IPS-NIHi7 (cell line): ENCODE results near the gene GPR62.

ENCODE experiments used
- DNase-seq: peaks from one replicate; pipeline ENCODE4 v3.0.0; 2012; ENCODE audit warnings: mixed read lengths; ENCODE audit errors: extremely low spot score

Gene GPR62

DNA sequence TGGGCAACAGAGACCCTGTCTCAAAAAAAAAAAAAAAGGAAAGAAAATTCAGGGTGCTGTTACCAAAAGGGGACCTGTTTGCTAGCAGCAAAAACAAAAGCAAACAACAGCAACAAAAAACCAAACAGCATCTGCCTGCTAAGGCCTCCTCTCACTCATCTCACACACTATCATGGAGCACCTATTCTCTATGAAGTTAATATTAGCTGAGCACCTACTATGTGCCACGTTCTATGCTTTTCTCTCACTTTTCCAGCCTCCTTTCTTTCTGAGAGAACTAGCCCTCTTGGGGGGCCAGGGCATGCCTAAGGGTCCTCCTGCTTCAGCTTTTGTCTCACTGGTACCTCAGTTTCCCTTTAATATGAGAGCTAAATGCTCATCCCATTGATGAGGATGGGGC is 468 bp upstream of the GPR62 start:
- DNase-seq: no peak

- peak; percentile 82 for DNase-seq
Observed at GRCh38 chr3:51955893-51956770, 951 bp downstream of the GPR62 start.

- no peak for DNase-seq
Observed at GRCh38 chr3:51957520-51958205, 2.5 kb downstream of the GPR62 start.

DNA sequence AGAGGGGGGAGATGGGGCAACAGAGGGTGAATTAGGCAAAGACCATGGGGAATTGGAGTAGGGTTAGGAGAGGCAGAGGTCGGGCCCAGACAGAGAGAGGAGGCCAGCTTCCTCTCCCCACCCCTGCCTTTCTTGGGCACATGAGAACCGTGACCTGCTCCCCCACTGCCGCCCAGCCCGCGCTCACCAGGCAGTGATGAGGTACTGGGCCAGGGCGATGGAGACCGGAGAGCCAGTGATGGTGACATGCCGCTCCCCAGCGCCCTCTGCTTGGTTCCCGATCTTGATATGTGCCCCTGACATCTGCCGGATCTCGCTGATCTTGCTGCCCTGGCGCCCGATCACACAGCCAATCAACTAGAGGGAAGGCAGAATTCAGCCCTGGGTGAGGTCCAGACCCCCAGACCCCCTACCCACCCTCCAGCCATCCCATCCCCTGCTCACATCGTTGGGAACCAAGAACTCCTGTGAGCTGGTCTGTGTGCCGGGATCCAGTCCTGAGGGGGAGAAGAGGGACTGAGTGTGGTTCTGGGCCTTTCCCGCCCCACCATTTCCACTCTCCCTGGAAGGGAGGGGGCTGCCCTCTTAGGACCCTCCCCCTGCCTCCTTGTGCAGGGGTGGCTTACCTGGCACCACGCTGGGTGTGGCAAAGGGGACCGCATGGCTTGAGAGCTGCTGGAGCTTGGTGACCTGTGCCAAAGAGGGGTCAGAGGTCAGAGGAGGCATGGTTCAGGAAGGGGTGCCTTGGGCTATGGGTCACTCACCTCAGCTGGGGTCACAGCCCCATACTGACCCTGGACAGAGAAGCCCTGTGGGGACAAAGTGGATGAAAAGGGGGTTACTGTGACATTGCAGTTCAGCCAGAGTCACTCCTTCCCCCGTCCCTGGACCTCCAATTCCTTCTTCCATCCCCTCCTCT is 3.7 kb downstream of the GPR62 start:
- DNase-seq: no peak

DNA sequence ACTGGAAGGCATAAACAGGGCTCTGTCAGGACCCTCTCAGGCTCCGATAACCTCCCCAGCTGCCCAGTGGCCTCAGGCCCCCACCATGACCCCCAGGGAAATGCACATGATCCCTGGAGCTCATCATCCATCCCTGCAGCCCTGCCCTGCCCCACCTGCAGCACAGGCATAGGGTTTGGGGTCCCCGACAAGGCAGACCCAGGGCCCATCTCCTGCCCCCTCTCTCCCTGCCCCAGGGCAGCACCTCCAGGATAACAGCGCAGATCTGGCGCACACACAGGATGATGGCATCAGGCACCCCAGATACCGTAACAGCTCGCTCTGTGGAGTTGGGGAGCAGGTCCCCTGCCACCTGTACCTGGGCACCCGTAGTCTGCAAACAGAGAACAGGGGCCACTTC is 4.5 kb downstream of the GPR62 start:
- no peak for DNase-seq

DNA sequence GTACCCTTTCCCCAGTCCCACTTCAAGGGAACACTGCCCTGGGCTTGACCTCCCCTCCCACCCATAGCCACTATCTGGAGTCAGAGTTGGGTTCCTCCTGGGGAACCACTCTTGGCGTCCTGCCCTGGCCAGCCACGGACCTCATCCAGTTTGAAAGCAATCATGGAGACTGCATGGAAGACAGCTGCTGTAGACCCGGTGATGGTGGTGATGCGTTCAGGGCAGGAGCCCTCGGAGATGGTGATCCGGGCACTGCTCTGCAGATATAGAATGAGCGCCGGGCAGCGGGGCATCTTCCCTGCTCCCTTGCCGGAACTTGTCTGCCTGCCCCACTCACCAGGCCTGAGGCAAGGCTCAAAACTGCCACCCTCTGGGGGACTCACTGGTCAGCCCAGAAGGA is 5.2 kb downstream of the GPR62 start:
- DNase-seq: no peak

GRCh38 chr3:51961011-51961410 is 5.8 kb downstream of the GPR62 start:
- no peak for DNase-seq

GRCh38 chr3:51961602-51962569 is 6.7 kb downstream of the GPR62 start:
- no peak for DNase-seq

- no peak for DNase-seq
Observed at GRCh38 chr3:51962854-51963530, 7.8 kb downstream of the GPR62 start.

- no peak for DNase-seq
Observed at GRCh38 chr3:51963951-51964451, 8.8 kb downstream of the GPR62 start.

GRCh38 chr3:51964521-51964920 is 9.3 kb downstream of the GPR62 start:
- DNase-seq: no peak

GRCh38 chr3:51966016-51966415 is 10.8 kb downstream of the GPR62 start:
- no peak for DNase-seq

- no peak for DNase-seq
Observed at GRCh38 chr3:51966486-51966885, 11.3 kb downstream of the GPR62 start.

DNA sequence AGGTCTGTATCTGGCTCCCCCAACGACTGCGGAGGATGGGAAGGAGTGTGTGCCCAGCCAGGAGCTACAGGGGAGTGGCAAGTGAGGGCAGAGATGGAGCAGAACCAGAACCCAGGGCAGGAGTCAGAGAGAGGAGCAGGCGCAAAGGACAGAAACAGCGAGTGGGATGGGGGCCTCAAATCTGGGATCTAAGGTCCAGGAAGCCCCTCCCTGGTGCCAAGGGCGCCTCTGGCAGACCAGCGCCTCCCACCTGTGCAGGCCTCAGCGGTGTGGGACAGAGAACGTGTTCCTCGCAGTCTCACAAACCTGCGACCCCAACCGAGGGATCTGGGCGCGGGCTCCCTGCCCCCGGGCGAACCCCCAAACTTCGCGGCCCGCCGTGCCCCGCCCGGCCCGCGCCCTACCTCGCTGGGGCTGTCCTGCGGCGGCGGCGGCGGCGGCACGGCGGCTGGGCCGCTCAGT is 11.8 kb downstream of the GPR62 start:
- peak; percentile 22 for DNase-seq

DNA sequence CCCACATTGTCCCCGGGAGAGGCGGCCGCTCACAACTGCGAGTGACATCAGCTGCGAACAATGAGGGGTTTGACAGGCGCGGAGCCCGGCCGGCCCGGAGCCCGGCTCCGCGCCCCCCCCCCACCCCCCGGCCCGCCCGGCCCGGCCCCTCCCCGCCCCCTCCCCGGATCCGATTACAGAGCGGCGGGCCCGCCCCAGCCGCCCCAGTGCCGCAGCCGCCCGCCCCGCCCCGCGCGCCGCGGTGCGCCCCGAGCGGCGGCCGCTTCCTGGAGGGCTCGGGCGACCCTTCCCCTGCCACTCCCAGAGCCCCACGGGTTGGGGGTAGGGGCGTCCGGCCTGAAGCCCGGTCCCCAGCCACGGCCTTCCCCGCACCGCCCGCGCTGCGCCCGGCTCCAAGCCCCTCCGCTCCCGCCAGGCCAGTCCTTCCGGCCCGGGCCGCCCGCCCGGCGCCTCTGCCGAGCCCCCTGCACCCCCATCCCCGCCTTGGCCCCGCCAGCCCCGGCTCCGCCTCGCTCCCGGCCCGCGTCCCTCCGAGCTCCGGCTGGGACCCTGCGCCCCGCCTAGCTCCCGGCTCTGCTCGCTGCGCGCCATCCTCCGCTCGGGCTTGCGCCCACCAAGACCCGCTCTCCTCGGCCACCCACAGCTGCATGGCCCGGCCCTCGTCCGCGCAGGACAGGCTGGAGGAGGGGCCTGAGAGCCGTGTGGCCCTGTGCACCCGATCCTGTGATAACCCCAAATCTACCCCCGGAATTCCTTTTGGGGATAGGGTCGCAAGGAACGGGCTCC is 12.4 kb downstream of the GPR62 start, which contains the start of gene PCBP4:
PCBP4 (minus strand) TSS at position 71 of the 786 bp plus-strand sequence. CDS start 6,214 bp downstream, outside the sequence.
- DNase-seq: peak; percentile 74

GRCh38 chr3:51968170-51968775 is 13.1 kb downstream of the GPR62 start:
- DNase-seq: peak; percentile 35

DNA sequence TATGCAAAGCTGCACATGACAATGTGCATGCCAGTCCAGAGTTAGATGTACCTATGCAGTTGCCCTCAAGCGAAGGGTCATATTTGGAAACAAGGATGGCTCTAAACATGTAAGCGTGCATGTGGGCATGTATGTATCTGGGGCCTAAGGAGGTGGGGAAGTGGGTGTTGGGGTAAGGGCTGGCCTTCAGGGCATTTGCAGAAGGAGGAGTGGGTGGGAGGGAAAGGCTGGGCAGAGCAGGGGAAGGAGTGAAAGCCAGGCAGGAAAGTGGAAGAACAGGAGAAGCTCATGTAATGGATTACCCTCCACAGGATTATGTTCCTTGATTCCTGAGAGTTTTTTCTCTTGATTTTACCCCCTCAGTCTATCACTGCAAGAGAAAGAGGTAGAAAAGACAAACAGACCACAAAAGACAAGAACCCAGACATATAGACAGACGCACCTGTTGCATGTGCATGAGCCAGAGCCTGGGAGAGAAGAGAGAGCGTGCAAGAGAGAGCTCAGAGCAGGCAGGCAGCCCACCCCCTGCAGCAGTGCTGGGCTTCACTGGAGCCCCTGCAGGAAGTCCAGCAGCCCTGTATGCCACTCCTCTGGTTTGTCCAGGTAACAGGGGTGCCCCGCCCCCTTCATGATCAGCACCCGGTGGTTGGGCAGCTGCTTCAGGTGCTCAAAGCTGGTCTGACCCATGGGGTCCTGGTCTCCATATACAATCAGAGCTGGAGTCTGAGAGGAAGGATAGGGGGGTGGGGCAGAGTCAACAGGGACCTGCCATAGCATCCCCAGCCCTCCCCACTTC is 13.9 kb downstream of the GPR62 start:
- no peak for DNase-seq

GRCh38 chr3:51969841-51970240 is 14.7 kb downstream of the GPR62 start:
- DNase-seq: no peak
